DND-41 (cell line): ENCODE data around the gene MPO.

ENCODE experiments used
- EZH2 ChIP-seq: IDR thresholded peaks from 3 replicates; pipeline ENCODE4 v1.6.1; 2012; ENCODE audit warnings: borderline replicate concordance, low read depth, mild to moderate bottlenecking, moderate library complexity, low read length, inconsistent platforms; ENCODE audit not compliant: severe bottlenecking
- TF ChIP-seq, protein P1 (sequence below): IDR thresholded peaks from 2 replicates; pipeline ENCODE4 v1.5.1; 2012; ENCODE audit warnings: borderline replicate concordance, low read length, moderate library complexity, mild to moderate bottlenecking; ENCODE audit not compliant: poor library complexity, severe bottlenecking; ENCODE audit errors: extremely low read depth

DNA sequence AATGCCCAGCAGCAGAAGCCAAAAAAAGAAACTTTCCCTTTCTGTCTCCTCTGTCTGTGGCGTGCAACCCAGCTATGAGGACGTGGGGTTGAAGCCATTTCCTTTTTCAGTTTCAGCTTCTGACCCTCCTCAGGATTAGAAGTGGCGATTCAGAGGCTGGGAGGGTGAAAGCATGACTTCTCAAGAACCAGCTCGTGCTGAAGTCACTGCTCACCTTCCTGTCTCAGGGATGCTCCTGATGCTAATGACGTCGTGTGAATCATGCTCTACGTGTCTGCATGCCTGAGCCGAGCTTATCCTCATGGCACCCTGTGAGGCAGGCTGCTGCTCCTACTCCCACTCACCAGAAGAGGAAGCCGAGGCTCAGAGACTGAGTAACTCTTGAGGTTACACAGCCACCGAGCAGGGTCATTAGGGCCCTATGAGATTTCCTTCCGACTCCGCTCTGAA, 48.0 kb downstream of the MPO start:
- TF ChIP-seq, protein P1, sequence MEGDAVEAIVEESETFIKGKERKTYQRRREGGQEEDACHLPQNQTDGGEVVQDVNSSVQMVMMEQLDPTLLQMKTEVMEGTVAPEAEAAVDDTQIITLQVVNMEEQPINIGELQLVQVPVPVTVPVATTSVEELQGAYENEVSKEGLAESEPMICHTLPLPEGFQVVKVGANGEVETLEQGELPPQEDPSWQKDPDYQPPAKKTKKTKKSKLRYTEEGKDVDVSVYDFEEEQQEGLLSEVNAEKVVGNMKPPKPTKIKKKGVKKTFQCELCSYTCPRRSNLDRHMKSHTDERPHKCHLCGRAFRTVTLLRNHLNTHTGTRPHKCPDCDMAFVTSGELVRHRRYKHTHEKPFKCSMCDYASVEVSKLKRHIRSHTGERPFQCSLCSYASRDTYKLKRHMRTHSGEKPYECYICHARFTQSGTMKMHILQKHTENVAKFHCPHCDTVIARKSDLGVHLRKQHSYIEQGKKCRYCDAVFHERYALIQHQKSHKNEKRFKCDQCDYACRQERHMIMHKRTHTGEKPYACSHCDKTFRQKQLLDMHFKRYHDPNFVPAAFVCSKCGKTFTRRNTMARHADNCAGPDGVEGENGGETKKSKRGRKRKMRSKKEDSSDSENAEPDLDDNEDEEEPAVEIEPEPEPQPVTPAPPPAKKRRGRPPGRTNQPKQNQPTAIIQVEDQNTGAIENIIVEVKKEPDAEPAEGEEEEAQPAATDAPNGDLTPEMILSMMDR: no peak
- no peak for TF ChIP-seq EZH2
